Measurements from ENCODE around the gene TRIL.

Gene TRIL

DNA sequence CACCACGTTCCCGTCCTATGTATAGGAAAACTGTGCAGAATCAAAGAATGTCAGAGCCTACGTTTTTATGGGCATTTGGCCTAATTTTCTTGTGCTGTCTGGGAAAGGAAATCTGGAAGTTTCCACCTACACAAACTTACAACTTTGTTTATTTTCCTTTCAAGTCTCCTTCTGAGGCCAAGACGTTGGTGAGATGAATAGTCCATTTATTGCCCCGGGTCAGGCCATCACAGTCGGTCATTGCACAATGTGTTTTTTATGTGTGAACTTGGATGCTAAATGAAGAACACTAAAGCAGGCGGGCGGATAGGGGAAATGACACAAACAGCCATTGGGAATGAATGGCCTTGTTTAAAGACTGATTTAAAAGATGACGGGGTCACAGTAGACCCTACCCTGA lies 38.6 kb downstream of the TRIL start:
- H3K9ac ChIP-seq (ENCODE audit: low read length) = no peak overlapping the region
- TF ChIP-seq, protein P1, sequence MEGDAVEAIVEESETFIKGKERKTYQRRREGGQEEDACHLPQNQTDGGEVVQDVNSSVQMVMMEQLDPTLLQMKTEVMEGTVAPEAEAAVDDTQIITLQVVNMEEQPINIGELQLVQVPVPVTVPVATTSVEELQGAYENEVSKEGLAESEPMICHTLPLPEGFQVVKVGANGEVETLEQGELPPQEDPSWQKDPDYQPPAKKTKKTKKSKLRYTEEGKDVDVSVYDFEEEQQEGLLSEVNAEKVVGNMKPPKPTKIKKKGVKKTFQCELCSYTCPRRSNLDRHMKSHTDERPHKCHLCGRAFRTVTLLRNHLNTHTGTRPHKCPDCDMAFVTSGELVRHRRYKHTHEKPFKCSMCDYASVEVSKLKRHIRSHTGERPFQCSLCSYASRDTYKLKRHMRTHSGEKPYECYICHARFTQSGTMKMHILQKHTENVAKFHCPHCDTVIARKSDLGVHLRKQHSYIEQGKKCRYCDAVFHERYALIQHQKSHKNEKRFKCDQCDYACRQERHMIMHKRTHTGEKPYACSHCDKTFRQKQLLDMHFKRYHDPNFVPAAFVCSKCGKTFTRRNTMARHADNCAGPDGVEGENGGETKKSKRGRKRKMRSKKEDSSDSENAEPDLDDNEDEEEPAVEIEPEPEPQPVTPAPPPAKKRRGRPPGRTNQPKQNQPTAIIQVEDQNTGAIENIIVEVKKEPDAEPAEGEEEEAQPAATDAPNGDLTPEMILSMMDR (IDR thresholded peaks at IDR 0.05; ENCODE audit: insufficient read depth, low read length, poor library complexity, severe bottlenecking) = no peak
- TF ChIP-seq EZH2phosphoT487 (conservative IDR thresholded peaks at IDR 0.05; ENCODE audit: low read length) = no peak
- H3F3A ChIP-seq (ENCODE audit: insufficient read depth) = no peaks in the 10 kb centered on the region
- H3K27me3 ChIP-seq (ENCODE audit: low read length) = no peaks in the 10 kb centered on the region
- no peak overlapping the region for H3K27ac ChIP-seq (ENCODE audit: low read depth, low read length)
- no peak overlapping the region for H3K4me2 ChIP-seq (ENCODE audit: low read depth, low read length, poor library complexity, severe bottlenecking)
- no peaks in the 10 kb centered on the region for H3K36me3 ChIP-seq (ENCODE audit: low read length)
- no peaks in the 10 kb centered on the region for H3K79me2 ChIP-seq (ENCODE audit: insufficient read depth, low read length)
- H2AFZ ChIP-seq (ENCODE audit: low read depth, low read length, severe bottlenecking) = no peak overlapping the region
- no peak overlapping the region for H3K4me3 ChIP-seq (ENCODE audit: insufficient read depth, low read length, poor library complexity, severe bottlenecking)
- no peaks in the 10 kb centered on the region for H3K9me3 ChIP-seq (ENCODE audit: insufficient read depth, low read length)
- no peaks in the 10 kb centered on the region for H4K20me1 ChIP-seq (ENCODE audit: low read depth, low read length)
- no peaks in the 10 kb centered on the region for H3K9me2 ChIP-seq (replicated peaks; ENCODE audit: insufficient read depth, low read length)

GRCh38 chr7:28908775-28909174 lies 49.4 kb downstream of the TRIL start:
- Histone ChIP-seq H3K27me3 (ENCODE audit: low read length) (no peaks in the 10 kb centered on the region), H3K79me2 (ENCODE audit: insufficient read depth, low read length) (no peaks in the 10 kb centered on the region), H3K36me3 (ENCODE audit: low read length) (no peaks in the 10 kb centered on the region), H3F3A (ENCODE audit: insufficient read depth) (no peaks in the 10 kb centered on the region), H3K4me3 (ENCODE audit: insufficient read depth, low read length, poor library complexity, severe bottlenecking) (no peak overlapping the region), H3K9me2 (replicated peaks; ENCODE audit: insufficient read depth, low read length) (no peaks in the 10 kb centered on the region), H2AFZ (ENCODE audit: low read depth, low read length, severe bottlenecking) (no peak overlapping the region), H3K9ac (ENCODE audit: low read length) (no peak overlapping the region), H4K20me1 (ENCODE audit: low read depth, low read length) (no peaks in the 10 kb centered on the region), H3K27ac (ENCODE audit: low read depth, low read length) (no peak overlapping the region), H3K9me3 (ENCODE audit: insufficient read depth, low read length) (no peaks in the 10 kb centered on the region), H3K4me2 (ENCODE audit: low read depth, low read length, poor library complexity, severe bottlenecking) (no peak overlapping the region)
- TF ChIP-seq EZH2phosphoT487 (conservative IDR thresholded peaks at IDR 0.05; ENCODE audit: low read length) = no peak
- TF ChIP-seq, protein P1 (IDR thresholded peaks at IDR 0.05; ENCODE audit: insufficient read depth, low read length, poor library complexity, severe bottlenecking) = no peak

DNA sequence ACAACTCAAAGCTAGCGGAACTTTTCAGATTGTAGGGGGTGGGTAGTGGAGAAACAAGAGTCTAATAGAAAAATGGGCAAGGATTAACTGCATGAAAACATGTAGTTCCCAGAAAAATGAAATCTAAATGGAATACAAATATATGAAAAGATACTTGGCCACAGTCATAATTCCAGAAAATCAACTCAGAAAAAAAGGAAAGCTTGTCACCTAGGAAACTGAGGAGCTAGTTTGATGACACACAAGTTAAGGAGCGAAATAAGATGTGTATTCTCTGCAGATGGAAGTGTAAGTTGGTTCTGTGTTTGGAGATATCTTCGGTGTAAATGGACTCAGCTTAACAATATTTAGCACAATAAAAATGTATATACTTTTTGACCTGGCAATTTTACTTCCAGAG lies 52.7 kb downstream of the TRIL start:
- Histone ChIP-seq H3K9ac (ENCODE audit: low read length) (no peak overlapping the region), H3K4me3 (ENCODE audit: insufficient read depth, low read length, poor library complexity, severe bottlenecking) (no peak overlapping the region), H3K79me2 (ENCODE audit: insufficient read depth, low read length) (no peaks in the 10 kb centered on the region), H3K27ac (ENCODE audit: low read depth, low read length) (no peak overlapping the region), H4K20me1 (ENCODE audit: low read depth, low read length) (no peaks in the 10 kb centered on the region), H3K4me2 (ENCODE audit: low read depth, low read length, poor library complexity, severe bottlenecking) (no peak overlapping the region), H3F3A (ENCODE audit: insufficient read depth) (no peaks in the 10 kb centered on the region), H3K9me2 (replicated peaks; ENCODE audit: insufficient read depth, low read length) (no peaks in the 10 kb centered on the region), H3K27me3 (ENCODE audit: low read length) (no peaks in the 10 kb centered on the region), H3K9me3 (ENCODE audit: insufficient read depth, low read length) (no peaks in the 10 kb centered on the region), H3K36me3 (ENCODE audit: low read length) (no peaks in the 10 kb centered on the region), H2AFZ (ENCODE audit: low read depth, low read length, severe bottlenecking) (no peak overlapping the region)
- TF ChIP-seq EZH2phosphoT487 (conservative IDR thresholded peaks at IDR 0.05; ENCODE audit: low read length) = no peak
- TF ChIP-seq, protein P1 (IDR thresholded peaks at IDR 0.05; ENCODE audit: insufficient read depth, low read length, poor library complexity, severe bottlenecking) = no peak
